Measurements from ENCODE around the gene ADD1. TPM values are rescaled to one million over a fixed set of nuclear protein-coding genes. Genes with fewer than 3 reads are reported as not detected.

ADD1 gene
- total RNA-seq, 1 experiment from 2014 or later: 163 TPM

GRCh38 chr4:2862528-2862927, 18.9 kb downstream of the ADD1 start:
- peak overlapping the region; percentile 5 for H3K4me2 ChIP-seq (ENCODE audit: insufficient read depth, insufficient read length, low read length)

More at GRCh38 chr4:2862528-2862927, 18.9 kb downstream of the ADD1 start:
- Histone ChIP-seq H3K23me2 (ENCODE audit: insufficient read length, low read depth, low read length, poor library complexity, severe bottlenecking) (no peaks in the 10 kb centered on the region), H2BK120ac (ENCODE audit: low read depth, low read length, poor library complexity, severe bottlenecking) (no peak overlapping the region), H2BK5ac (ENCODE audit: insufficient read length, low read length) (no peak overlapping the region), H3K23ac (ENCODE audit: insufficient read length, low read depth, low read length) (no peak overlapping the region), H3K9me3 (ENCODE audit: control insufficient read depth, low read depth, low read length) (no peaks in the 10 kb centered on the region), H3K18ac (ENCODE audit: insufficient read length, low read depth, low read length) (no peak overlapping the region), H3K4ac (ENCODE audit: low read depth, low read length) (no peak overlapping the region), H3K27me3 (ENCODE audit: insufficient read depth, low read length) (no peaks in the 10 kb centered on the region), H3T11ph (ENCODE audit: low read length) (no peak overlapping the region), H2BK15ac (ENCODE audit: low read depth, low read length) (no peak overlapping the region), H2AFZ (ENCODE audit: low read length) (no peak overlapping the region), H3K9ac (ENCODE audit: extremely low read depth, insufficient read length, low read length) (no peak overlapping the region), H2BK12ac (ENCODE audit: insufficient read length, low read depth, low read length) (no peak overlapping the region), H3K14ac (ENCODE audit: insufficient read depth, low read length) (no peak overlapping the region), H4K91ac (ENCODE audit: insufficient read length, low read depth, low read length) (no peak overlapping the region), H4K20me1 (ENCODE audit: control insufficient read depth, insufficient read depth, insufficient read length) (no peaks in the 10 kb centered on the region), H4K8ac (replicated peaks; ENCODE audit: insufficient read length, low read depth, low read length) (no peak overlapping the region), H3K27ac (ENCODE audit: insufficient read length, low read depth, low read length) (peak overlapping the region; percentile 16), H3K56ac (ENCODE audit: insufficient read length, low read depth, low read length) (no peak overlapping the region), H2AK5ac (ENCODE audit: insufficient read length, low read length) (no peak overlapping the region), H3K4me1 (ENCODE audit: insufficient read depth, low read length) (peaks cover 18% of the 10 kb centered on the region), H3K79me2 (ENCODE audit: insufficient read depth, low read length) (peaks cover 4% of the 10 kb centered on the region; the same call in 1 of the 2 replicates), H3K79me1 (ENCODE audit: insufficient read depth, low read depth, low read length, poor library complexity, severe bottlenecking) (peaks cover 3% of the 10 kb centered on the region), H2BK20ac (ENCODE audit: low read depth, low read length, poor library complexity, severe bottlenecking) (no peak overlapping the region), H4K5ac (ENCODE audit: insufficient read length, low read depth, low read length) (no peak overlapping the region)
- TF ChIP-seq CTCF (conservative IDR thresholded peaks at IDR 0.05): no peak
- H3K4me3 Mint-ChIP-seq: peak overlapping the region in 1 of 2 experiments; percentile 51; a peak in 1 of 5 replicates
- H3K27ac Mint-ChIP-seq: peak overlapping the region; percentile 36 to 89 (median 81); a peak in 6 of 7 replicates
- no peaks in the 10 kb centered on the region for H3K27me3 Mint-ChIP-seq (ENCODE audit: low read depth)
- peaks cover 62% of the 10 kb centered on the region in 2 experiments for H3K4me1 Mint-ChIP-seq
- H3K9me3 Mint-ChIP-seq: no peaks in the 10 kb centered on the region
- H3K36me3 Mint-ChIP-seq (ENCODE audit: insufficient read depth in 1 of 3, low read depth in 3 of 3): no peaks in the 10 kb centered on the region
- peak; percentile 56 for DNase-seq
- no CpG with 5 or more reads among the region's 1 CpG for WGBS (ENCODE audit: extremely low coverage, insufficient read length, low lambda C conversion rate)
